Measurements from ENCODE around the gene MFSD12.
"Not testable (repeated sequence)": the region's sequence is repeated elsewhere in the genome, so short reads cannot be mapped to it uniquely, and the experiment has no call there.

Gene MFSD12

GRCh38 chr19:3589439-3589838 lies 32.1 kb upstream of the MFSD12 start:
- H3K9me3 ChIP-seq (replicated peaks in 1 of 11) = peaks cover 12 to 28% (median 25%) of the 10 kb centered on the region in 11 experiments
- no peak overlapping the region for H3K9ac ChIP-seq
- no peak for TF ChIP-seq Cebpa-rat (IDR thresholded peaks at IDR 0.05)
- H3K4me3 ChIP-seq = no peak overlapping the region
- no peaks in the 10 kb centered on the region for H3K36me3 ChIP-seq
- peaks cover 0 to 4% (median 0%) of the 10 kb centered on the region in 11 experiments; a peak in 1 of 22 replicates for H4K20me1 ChIP-seq
- H3K27ac ChIP-seq = no peak overlapping the region
- H3K27me3 ChIP-seq = peaks cover 28 to 50% (median 44%) of the 10 kb centered on the region in 11 experiments
- H3K4me1 ChIP-seq = peaks cover 0 to 14% (median 11%) of the 10 kb centered on the region in 10 experiments; a peak in 14 of 20 replicates
- H3K4me2 ChIP-seq = no peak overlapping the region

DNA sequence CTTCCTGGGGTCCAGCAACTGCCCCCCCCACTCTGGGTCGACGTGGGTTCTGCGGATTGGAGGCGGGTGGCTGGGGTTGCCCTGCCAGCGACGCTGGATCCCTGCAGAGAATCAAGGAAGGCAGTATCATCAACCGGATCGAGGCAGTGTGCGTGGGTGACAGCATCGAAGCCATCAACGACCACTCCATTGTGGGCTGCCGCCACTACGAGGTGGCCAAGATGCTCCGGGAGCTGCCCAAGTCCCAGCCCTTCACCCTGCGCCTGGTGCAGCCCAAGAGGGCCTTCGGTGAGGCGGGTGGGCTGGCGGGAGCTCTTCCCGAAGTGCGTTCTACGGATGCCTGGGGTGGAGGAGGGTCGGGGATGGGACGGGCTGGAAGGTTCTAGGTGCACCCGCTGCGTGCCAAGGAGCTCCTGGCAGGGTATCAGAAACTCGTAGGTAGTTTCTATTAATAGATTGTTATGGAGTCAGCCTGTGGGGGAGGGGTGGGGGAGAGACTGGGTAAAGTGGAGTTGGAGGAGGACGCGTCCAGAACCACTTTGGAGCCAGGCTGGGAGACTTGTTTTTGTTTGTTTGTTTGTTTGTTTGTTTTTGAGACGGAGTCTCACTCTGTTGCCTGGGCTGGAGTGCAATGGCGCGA lies 29.4 kb upstream of the MFSD12 start:
- H3K4me2 ChIP-seq = no peak overlapping the region
- TF ChIP-seq Cebpa-rat (IDR thresholded peaks at IDR 0.05) = no peak
- H3K9me3 ChIP-seq (replicated peaks in 1 of 11) = peaks cover 12 to 21% (median 19%) of the 10 kb centered on the region in 11 experiments
- H3K9ac ChIP-seq = no peak overlapping the region
- no peaks in the 10 kb centered on the region for H3K36me3 ChIP-seq
- H3K4me1 ChIP-seq = peaks cover 0 to 14% (median 11%) of the 10 kb centered on the region in 10 experiments; a peak in 14 of 20 replicates
- peaks cover 0 to 4% (median 0%) of the 10 kb centered on the region in 11 experiments; a peak in 1 of 22 replicates for H4K20me1 ChIP-seq
- H3K4me3 ChIP-seq = no peak overlapping the region
- no peak overlapping the region for H3K27ac ChIP-seq
- peaks cover 31 to 46% (median 41%) of the 10 kb centered on the region in 11 experiments for H3K27me3 ChIP-seq

GRCh38 chr19:3586127-3586626 lies 28.8 kb upstream of the MFSD12 start:
- TF ChIP-seq Cebpa-rat (IDR thresholded peaks at IDR 0.05) = no peak
- H3K9me3 ChIP-seq (replicated peaks in 1 of 11) = peaks cover 5 to 14% (median 13%) of the 10 kb centered on the region in 11 experiments
- H4K20me1 ChIP-seq = peaks cover 0 to 4% (median 0%) of the 10 kb centered on the region in 11 experiments; a peak in 1 of 22 replicates
- H3K36me3 ChIP-seq = no peaks in the 10 kb centered on the region
- H3K4me2 ChIP-seq = peak overlapping the region; percentile 73 to 88 (median 84)
- H3K27ac ChIP-seq = no peak overlapping the region
- peak overlapping the region in 10 of 11 experiments; percentile 15 to 76 (median 62); a peak in 15 of 22 replicates for H3K9ac ChIP-seq
- peak overlapping the region; percentile 49 to 69 (median 56) for H3K4me3 ChIP-seq
- peaks cover 0 to 14% (median 11%) of the 10 kb centered on the region in 10 experiments; a peak in 14 of 20 replicates for H3K4me1 ChIP-seq
- peaks cover 31 to 46% (median 41%) of the 10 kb centered on the region in 11 experiments for H3K27me3 ChIP-seq

DNA sequence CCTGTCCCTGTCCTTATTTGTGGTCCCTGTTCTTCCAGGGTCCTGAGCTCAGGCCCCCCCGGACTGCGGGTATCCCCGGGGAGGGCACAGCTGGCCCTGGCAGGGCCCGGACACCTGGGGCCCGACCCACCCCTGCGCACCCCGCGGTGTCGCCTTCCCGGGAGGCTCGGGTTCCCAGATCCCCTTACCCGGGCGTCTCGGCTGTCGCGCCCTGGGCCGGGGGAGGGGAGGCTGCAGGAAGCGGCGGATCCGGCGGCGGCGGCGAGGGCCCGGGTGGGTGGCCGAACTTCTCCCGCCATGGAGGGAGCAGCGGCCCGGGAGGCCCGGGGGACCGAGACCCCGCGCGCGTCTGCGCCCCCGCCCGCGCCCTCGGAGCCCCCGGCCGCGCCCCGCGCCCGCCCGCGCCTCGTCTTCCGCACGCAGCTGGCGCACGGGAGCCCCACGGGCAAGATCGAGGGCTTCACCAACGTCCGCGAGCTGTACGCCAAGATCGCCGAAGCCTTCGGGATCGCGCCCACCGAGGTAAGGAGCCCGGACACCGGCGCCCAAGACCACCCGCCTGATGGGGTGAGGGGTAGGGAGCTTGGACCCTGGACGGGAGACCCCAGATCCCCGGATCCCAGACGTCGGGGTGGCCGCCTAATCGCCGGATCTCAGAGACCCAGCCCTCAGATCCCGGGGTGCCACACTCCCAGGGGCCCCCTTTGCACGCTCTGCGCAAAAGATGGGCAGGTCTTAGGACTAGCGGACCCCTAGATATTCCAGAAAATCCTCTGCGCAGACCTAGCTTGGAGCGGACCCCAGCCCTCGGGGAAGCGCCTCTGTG lies 28.1 kb upstream of the MFSD12 start, which contains the start of gene GIPC3:
GIPC3 (plus strand) TSS at position 178 of the 826 bp plus-strand sequence; CDS start at position 298, 120 bp downstream.
- Histone ChIP-seq H3K4me2 (peak within 1 kb of the TSS; percentile 73 to 88 (median 84)), H3K4me3 (peak within 1 kb of the TSS; percentile 49 to 69 (median 56)), H3K27me3 (peaks cover 31 to 46% (median 41%) of the 10 kb centered on the region in 11 experiments), H3K36me3 (no peaks in the 10 kb centered on the region), H3K9me3 (replicated peaks in 1 of 11) (peaks cover 0 to 8% (median 6%) of the 10 kb centered on the region in 11 experiments; a peak in 16 of 22 replicates), H3K27ac (peak within 1 kb of the TSS in 3 of 11 experiments; percentile 10 to 22 (median 13); a peak in 3 of 22 replicates), H4K20me1 (peaks cover 0 to 4% (median 0%) of the 10 kb centered on the region in 11 experiments; a peak in 1 of 22 replicates), H3K9ac (peak within 1 kb of the TSS; percentile 15 to 76 (median 62); a peak in 21 of 22 replicates), H3K4me1 (peaks cover 4 to 14% (median 11%) of the 10 kb centered on the region in 10 experiments; a peak in 14 of 20 replicates)
- no peak for TF ChIP-seq Cebpa-rat (IDR thresholded peaks at IDR 0.05)

GRCh38 chr19:3584036-3584802 lies 26.8 kb upstream of the MFSD12 start:
- not testable (repeated sequence) for H3K36me3 ChIP-seq; H4K20me1 ChIP-seq; H3K9ac ChIP-seq; H3K4me3 ChIP-seq; H3K9me3 ChIP-seq (replicated peaks in 1 of 11); H3K27ac ChIP-seq; H3K4me2 ChIP-seq
- Histone ChIP-seq H3K27me3 (peaks cover 31 to 46% (median 41%) of the 10 kb centered on the region in 11 experiments), H3K4me1 (peaks cover 6 to 18% (median 12%) of the 10 kb centered on the region in 10 experiments; a peak in 15 of 20 replicates)

GRCh38 chr19:3581792-3582191 lies 24.4 kb upstream of the MFSD12 start:
- H3K27ac ChIP-seq, H3K9ac ChIP-seq: not testable (repeated sequence)

GRCh38 chr19:3580156-3580934 lies 23.0 kb upstream of the MFSD12 start:
- H3K4me1 ChIP-seq = peaks cover 0 to 17% (median 6%) of the 10 kb centered on the region in 10 experiments; a peak in 14 of 20 replicates
- no peak for TF ChIP-seq Cebpa-rat (IDR thresholded peaks at IDR 0.05)
- H3K9me3 ChIP-seq (replicated peaks in 1 of 11) = no peaks in the 10 kb centered on the region
- no peak overlapping the region for H3K27ac ChIP-seq
- H4K20me1 ChIP-seq = peaks cover 0 to 28% (median 4%) of the 10 kb centered on the region in 11 experiments; a peak in 14 of 22 replicates
- no peak overlapping the region for H3K4me3 ChIP-seq
- H3K27me3 ChIP-seq = peaks cover 12 to 22% (median 19%) of the 10 kb centered on the region in 11 experiments
- peaks cover 15 to 28% (median 22%) of the 10 kb centered on the region in 11 experiments for H3K36me3 ChIP-seq
- H3K9ac ChIP-seq = peak overlapping the region in 1 of 11 experiments; percentile 17; a peak in 1 of 22 replicates
- peak overlapping the region in 2 of 11 experiments; percentile 17 to 22; a peak in 1 of 22 replicates for H3K4me2 ChIP-seq

More at GRCh38 chr19:3581792-3582191, 24.4 kb upstream of the MFSD12 start:
- not testable (repeated sequence) for H3K4me2 ChIP-seq; H3K9me3 ChIP-seq (replicated peaks in 1 of 11); H3K4me3 ChIP-seq
- H4K20me1 ChIP-seq = peaks cover 0 to 18% (median 0%) of the 10 kb centered on the region in 11 experiments; a peak in 6 of 22 replicates
- H3K36me3 ChIP-seq = peaks cover 4 to 14% (median 10%) of the 10 kb centered on the region in 11 experiments; a peak in 12 of 22 replicates
- H3K27me3 ChIP-seq = peaks cover 26 to 37% (median 34%) of the 10 kb centered on the region in 11 experiments
- peaks cover 6 to 18% (median 12%) of the 10 kb centered on the region in 10 experiments; a peak in 15 of 20 replicates for H3K4me1 ChIP-seq

Data from BLaER1 treated with 17β-estradiol and CSF1 and Interleukin-3, amounts not matched to agents 10 nM and 100 nM (cell line).